ENCODE results near the gene UCK2. TPM values are rescaled to one million over a fixed set of nuclear protein-coding genes. Genes with fewer than 3 reads are reported as not detected.

The UCK2 gene
- total and polyA plus RNA-seq, 9 of the 15 experiments (the other 6 are each of a cell fraction or from before 2014, with no cell fraction given) = 71.6 to 145 (median 95.8) TPM

GRCh38 chr1:165871311-165872067 lies 44.1 kb downstream of the UCK2 start (continued):
- no peak for TF ChIP-seq ATF3 (IDR thresholded peaks at IDR 0.05)
- TF ChIP-seq ATF3 (CRISPR knock-in tag; conservative IDR thresholded peaks at IDR 0.05) = no peak
- peak; percentile 22; the same call in 1 of the 2 replicates for TF ChIP-seq NR2C1 (IDR thresholded peaks at IDR 0.05)
- TF ChIP-seq NR2C1 (tag; IDR thresholded peaks at IDR 0.05) = no peak
- TF ChIP-seq PHF20 (IDR thresholded peaks at IDR 0.05; ENCODE audit: partially characterized antibody) = no peak
- TF ChIP-seq ILK (tag; IDR thresholded peaks at IDR 0.05; ENCODE audit: borderline replicate concordance, low read depth) = no peak
- peak; percentile 21; the same call in 1 of the 2 replicates for TF ChIP-seq BCOR (IDR thresholded peaks at IDR 0.05)
- no peak for TF ChIP-seq HBP1 (CRISPR knock-in tag; IDR thresholded peaks at IDR 0.05)
- TF ChIP-seq AFF1 (IDR thresholded peaks at IDR 0.05; ENCODE audit: low read depth in 1 of 2, partially characterized antibody in 2 of 2) = no peak
- no peak for TF ChIP-seq LCOR (CRISPR knock-in tag; IDR thresholded peaks at IDR 0.05)
- peak; percentile 35 for TF ChIP-seq HDAC3 (IDR thresholded peaks at IDR 0.05; ENCODE audit: borderline replicate concordance, partially characterized antibody)
- TF ChIP-seq RBM25 (IDR thresholded peaks at IDR 0.05; ENCODE audit: low read depth, low read length, severe bottlenecking) = peak; percentile 85
- no peak for TF ChIP-seq KLF10 (CRISPR knock-in tag; IDR thresholded peaks at IDR 0.05)
- TF ChIP-seq U2AF2 (optimal IDR thresholded peaks at IDR 0.05; ENCODE audit: low read depth, low read length) = no peak
- no peak for TF ChIP-seq ZNF217 (CRISPR knock-in tag; IDR thresholded peaks at IDR 0.05)
- no peak for TF ChIP-seq KDM5B (IDR thresholded peaks at IDR 0.05; ENCODE audit: insufficient replicate concordance, low read depth, low read length)
- TF ChIP-seq ZNF277 (CRISPR knock-in tag; IDR thresholded peaks at IDR 0.05; ENCODE audit: borderline replicate concordance) = no peak

Data from K562 (cell line).